Measurements from ENCODE around the gene RASSF6. TPM values are rescaled to one million over a fixed set of nuclear protein-coding genes. Genes with fewer than 3 reads are reported as not detected.
A peak's percentile ranks its signal among the peaks of the same experiment; 100 is the strongest.
"Not testable (repeated sequence)": the region's sequence is repeated elsewhere in the genome, so short reads cannot be mapped to it uniquely, and the experiment has no call there.

RASSF6 gene
- total and polyA plus RNA-seq, 2 donors from 2014 or later = 4.7 to 8.8 TPM

- H3K9me3 ChIP-seq (ENCODE audit: control insufficient read depth in 2 of 3, insufficient read depth in 1 of 3, low read length in 3 of 3) = no peaks in the 10 kb centered on the region
- intact Hi-C loops (cut with DNase I) = no loop called here
- no peaks in the 10 kb centered on the region for H3K36me3 ChIP-seq (ENCODE audit: control insufficient read depth in 2 of 3, insufficient read depth in 3 of 3, low read length in 3 of 3)
- FAIRE-seq (no peak), DNase-seq (peak in 1 of 5 donors; percentile 53)
- H3K9ac ChIP-seq (ENCODE audit: low read length in 3 of 3) = no peak overlapping the region
- peak overlapping the region; percentile 65 to 66 for H3K27ac ChIP-seq (ENCODE audit: low read depth in 2 of 2, low read length in 2 of 2)
- no peak for TF ChIP-seq CTCF (IDR thresholded peaks at IDR 0.05; ENCODE audit: borderline replicate concordance, extremely low read depth, insufficient read depth)
- peak overlapping the region in 1 of 3 donors; percentile 49 for H3K4me3 ChIP-seq (ENCODE audit: low read length in 3 of 3)
- peaks cover 0 to 23% (median 0%) of the 10 kb centered on the region in 3 donors for H3K4me1 ChIP-seq (ENCODE audit: control insufficient read depth in 2 of 3, insufficient read depth in 2 of 3, low read depth in 1 of 3, low read length in 3 of 3)
- no peaks in the 10 kb centered on the region for H3K27me3 ChIP-seq (ENCODE audit: control insufficient read depth, insufficient read depth, low read length)
Measured at GRCh38 chr4:73603271-73603710, 16.9 kb downstream of the RASSF6 start.

GRCh38 chr4:73600954-73601353 is 19.3 kb downstream of the RASSF6 start:
- Histone ChIP-seq H3K9ac (ENCODE audit: low read length in 3 of 3) (no peak overlapping the region), H3K36me3 (ENCODE audit: control insufficient read depth in 2 of 3, insufficient read depth in 3 of 3, low read length in 3 of 3) (no peaks in the 10 kb centered on the region), H3K9me3 (ENCODE audit: control insufficient read depth in 2 of 3, insufficient read depth in 1 of 3, low read length in 3 of 3) (peaks cover 0 to 4% (median 3%) of the 10 kb centered on the region in 3 donors), H3K4me3 (ENCODE audit: low read length in 3 of 3) (no peak overlapping the region), H3K27ac (ENCODE audit: low read depth in 2 of 2, low read length in 2 of 2) (no peak overlapping the region), H3K4me1 (ENCODE audit: control insufficient read depth in 2 of 3, insufficient read depth in 2 of 3, low read depth in 1 of 3, low read length in 3 of 3) (peaks cover 0 to 13% (median 0%) of the 10 kb centered on the region in 3 donors), H3K27me3 (ENCODE audit: control insufficient read depth, insufficient read depth, low read length) (no peaks in the 10 kb centered on the region)
- intact Hi-C loops (cut with DNase I) = no loop called here
- TF ChIP-seq CTCF (IDR thresholded peaks at IDR 0.05; ENCODE audit: borderline replicate concordance, extremely low read depth, insufficient read depth) = no peak
- DNase-seq = no peak
- no peak for FAIRE-seq

GRCh38 chr4:73599182-73599581 is 21.1 kb downstream of the RASSF6 start:
- TF ChIP-seq CTCF (IDR thresholded peaks at IDR 0.05; ENCODE audit: borderline replicate concordance, extremely low read depth, insufficient read depth) = no peak
- Histone ChIP-seq H3K9ac (ENCODE audit: low read length in 3 of 3) (no peak overlapping the region), H3K27ac (ENCODE audit: low read depth in 2 of 2, low read length in 2 of 2) (peak overlapping the region; percentile 64 to 85), H3K4me1 (ENCODE audit: control insufficient read depth in 2 of 3, insufficient read depth in 2 of 3, low read depth in 1 of 3, low read length in 3 of 3) (peaks cover 0 to 13% (median 0%) of the 10 kb centered on the region in 3 donors), H3K36me3 (ENCODE audit: control insufficient read depth in 2 of 3, insufficient read depth in 3 of 3, low read length in 3 of 3) (no peaks in the 10 kb centered on the region), H3K27me3 (ENCODE audit: control insufficient read depth, insufficient read depth, low read length) (no peaks in the 10 kb centered on the region), H3K4me3 (ENCODE audit: low read length in 3 of 3) (peak overlapping the region in 2 of 3 donors; percentile 33 to 45), H3K9me3 (ENCODE audit: control insufficient read depth in 2 of 3, insufficient read depth in 1 of 3, low read length in 3 of 3) (peaks cover 0 to 4% (median 3%) of the 10 kb centered on the region in 3 donors)
- FAIRE-seq = no peak
- DNase-seq = no peak
- intact Hi-C loops (cut with DNase I) = no loop called here

- TF ChIP-seq CTCF (IDR thresholded peaks at IDR 0.05; ENCODE audit: borderline replicate concordance, extremely low read depth, insufficient read depth) = no peak
- no peak overlapping the region for H3K9ac ChIP-seq (ENCODE audit: low read length in 3 of 3)
- peaks cover 0 to 9% (median 0%) of the 10 kb centered on the region in 3 donors for H3K4me1 ChIP-seq (ENCODE audit: control insufficient read depth in 2 of 3, insufficient read depth in 2 of 3, low read depth in 1 of 3, low read length in 3 of 3)
- H3K36me3 ChIP-seq (ENCODE audit: control insufficient read depth in 2 of 3, insufficient read depth in 3 of 3, low read length in 3 of 3) = no peaks in the 10 kb centered on the region
- intact Hi-C loops (cut with DNase I) = no loop called here
- peaks cover 0 to 4% (median 3%) of the 10 kb centered on the region in 3 donors for H3K9me3 ChIP-seq (ENCODE audit: control insufficient read depth in 2 of 3, insufficient read depth in 1 of 3, low read length in 3 of 3)
- H3K4me3 ChIP-seq (ENCODE audit: low read length in 3 of 3) = no peak overlapping the region
- DNase-seq (no peak), FAIRE-seq (no peak)
- no peak overlapping the region for H3K27ac ChIP-seq (ENCODE audit: low read depth in 2 of 2, low read length in 2 of 2)
- H3K27me3 ChIP-seq (ENCODE audit: control insufficient read depth, insufficient read depth, low read length) = no peaks in the 10 kb centered on the region
Measured at GRCh38 chr4:73597594-73597993, 22.6 kb downstream of the RASSF6 start.

GRCh38 chr4:73597183-73597582 is 23.1 kb downstream of the RASSF6 start:
- H3K4me1 ChIP-seq (ENCODE audit: control insufficient read depth in 2 of 3, insufficient read depth in 2 of 3, low read depth in 1 of 3, low read length in 3 of 3); H3K36me3 ChIP-seq (ENCODE audit: control insufficient read depth in 2 of 3, insufficient read depth in 3 of 3, low read length in 3 of 3); H3K27me3 ChIP-seq (ENCODE audit: control insufficient read depth, insufficient read depth, low read length); DNase-seq; H3K9ac ChIP-seq (ENCODE audit: low read length in 3 of 3); H3K27ac ChIP-seq (ENCODE audit: low read depth in 2 of 2, low read length in 2 of 2); H3K9me3 ChIP-seq (ENCODE audit: control insufficient read depth in 2 of 3, insufficient read depth in 1 of 3, low read length in 3 of 3); intact Hi-C loops (cut with DNase I); FAIRE-seq; H3K4me3 ChIP-seq (ENCODE audit: low read length in 3 of 3): not testable (repeated sequence)
